ENCODE results near the gene WDR1.

Gene WDR1

GRCh38 chr4:10040049-10040892 is 76.3 kb downstream of the WDR1 start:
- DNase-seq (ENCODE audit: low read depth): no peak

- DNase-seq (ENCODE audit: low read depth): no peak
Measured at GRCh38 chr4:10036807-10037342, 79.7 kb downstream of the WDR1 start.

- no peak for DNase-seq (ENCODE audit: low read depth)
Measured at GRCh38 chr4:10035130-10035529, 81.5 kb downstream of the WDR1 start.

GRCh38 chr4:10034612-10035104 is 81.9 kb downstream of the WDR1 start:
- no peak for DNase-seq (ENCODE audit: low read depth)

GRCh38 chr4:10034136-10034535 is 82.5 kb downstream of the WDR1 start:
- no peak for DNase-seq (ENCODE audit: low read depth)

GRCh38 chr4:10033191-10033881 is 83.3 kb downstream of the WDR1 start:
- no peak for DNase-seq (ENCODE audit: low read depth)

GRCh38 chr4:10032625-10033024 is 84.0 kb downstream of the WDR1 start:
- no peak for DNase-seq (ENCODE audit: low read depth)

GRCh38 chr4:10031668-10032590 is 84.7 kb downstream of the WDR1 start:
- no peak for DNase-seq (ENCODE audit: low read depth)

- DNase-seq (ENCODE audit: low read depth): no peak
Measured at GRCh38 chr4:10030972-10031667, 85.5 kb downstream of the WDR1 start.

- DNase-seq (ENCODE audit: low read depth): no peak
Measured at GRCh38 chr4:10029403-10029802, 87.2 kb downstream of the WDR1 start.

- DNase-seq (ENCODE audit: low read depth): no peak
Measured at GRCh38 chr4:10028910-10029309, 87.7 kb downstream of the WDR1 start.

GRCh38 chr4:10026485-10026884 is 90.1 kb downstream of the WDR1 start:
- DNase-seq (ENCODE audit: low read depth): no peak

GRCh38 chr4:10025230-10025806 is 91.3 kb downstream of the WDR1 start:
- no peak for DNase-seq (ENCODE audit: low read depth)
